ENCODE results near the gene SLC22A4.
A peak's percentile ranks its signal among the peaks of the same experiment; 100 is the strongest.

Gene SLC22A4

GRCh38 chr5:132275367-132276220, 18.6 kb upstream of the SLC22A4 start:
- DNase-seq (ENCODE audit: low read depth in 3 of 3) = no peak

- no peak for DNase-seq (ENCODE audit: low read depth in 3 of 3)
Observed at GRCh38 chr5:132277256-132277655, 16.9 kb upstream of the SLC22A4 start.

- DNase-seq (ENCODE audit: low read depth in 3 of 3) = no peak
Observed at GRCh38 chr5:132277971-132278853, 16.0 kb upstream of the SLC22A4 start.

GRCh38 chr5:132279801-132280200, 14.4 kb upstream of the SLC22A4 start:
- DNase-seq (ENCODE audit: low read depth in 3 of 3) = no peak

- no peak for DNase-seq (ENCODE audit: low read depth in 3 of 3)
Observed at GRCh38 chr5:132280371-132281240, 13.6 kb upstream of the SLC22A4 start.

- no peak for DNase-seq (ENCODE audit: low read depth in 3 of 3)
Observed at GRCh38 chr5:132281856-132282614, 12.2 kb upstream of the SLC22A4 start.

GRCh38 chr5:132283423-132284043, 10.7 kb upstream of the SLC22A4 start:
- DNase-seq (ENCODE audit: low read depth in 3 of 3) = no peak

GRCh38 chr5:132289097-132289496, 5.1 kb upstream of the SLC22A4 start:
- DNase-seq (ENCODE audit: low read depth in 3 of 3) = no peak

GRCh38 chr5:132291026-132291425, 3.2 kb upstream of the SLC22A4 start:
- no peak for DNase-seq (ENCODE audit: low read depth in 3 of 3)

GRCh38 chr5:132293066-132293991, 865 bp upstream of the SLC22A4 start:
- peak; percentile 57 to 72 (median 63) for DNase-seq (ENCODE audit: low read depth in 3 of 3)

GRCh38 chr5:132294728-132295504, 722 bp downstream of the SLC22A4 start:
- DNase-seq (ENCODE audit: low read depth in 3 of 3) = peak; percentile 66 to 78 (median 74)

GRCh38 chr5:132295505-132296411, 1.6 kb downstream of the SLC22A4 start:
- no peak for DNase-seq (ENCODE audit: low read depth in 3 of 3)

GRCh38 chr5:132296412-132297016, 2.3 kb downstream of the SLC22A4 start:
- DNase-seq (ENCODE audit: low read depth in 3 of 3) = no peak

- DNase-seq (ENCODE audit: low read depth in 3 of 3) = no peak
Observed at GRCh38 chr5:132297211-132297940, 3.2 kb downstream of the SLC22A4 start.

GRCh38 chr5:132298298-132299212, 4.4 kb downstream of the SLC22A4 start:
- DNase-seq (ENCODE audit: low read depth in 3 of 3) = no peak
